HG02623 (cell line): Measurements from ENCODE around the gene CNBD2.
"Not testable (repeated sequence)": the region's sequence is repeated elsewhere in the genome, so short reads cannot be mapped to it uniquely, and the experiment has no call there.

ENCODE experiments used
- ATAC-seq: cut with Tn5 transposase; IDR thresholded peaks from one replicate; pipeline ENCODE4 v1.9.1; 2021; ENCODE audit warnings: moderate library complexity; ENCODE audit not compliant: unreplicated experiment

CNBD2 gene

DNA sequence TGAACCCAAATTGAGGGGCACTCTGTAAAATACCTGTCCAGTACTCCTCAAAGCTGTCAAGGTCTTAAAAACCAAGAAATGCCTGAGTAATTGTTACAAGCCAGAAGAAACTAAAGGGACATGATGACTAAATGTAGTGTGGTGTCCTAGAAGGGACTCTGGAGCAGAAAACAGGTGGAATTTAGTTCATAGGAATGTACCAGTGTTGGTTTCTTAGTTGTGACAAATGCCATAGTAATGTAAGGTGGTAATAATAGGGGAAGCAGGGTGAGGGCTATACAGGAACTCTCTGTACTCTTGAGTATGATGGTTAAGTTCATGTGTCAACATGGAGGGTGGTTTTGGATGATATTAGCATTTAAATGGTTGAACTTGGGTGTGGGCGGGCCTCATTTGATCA, 92.3 kb downstream of the CNBD2 start:
- no peak for ATAC-seq

DNA sequence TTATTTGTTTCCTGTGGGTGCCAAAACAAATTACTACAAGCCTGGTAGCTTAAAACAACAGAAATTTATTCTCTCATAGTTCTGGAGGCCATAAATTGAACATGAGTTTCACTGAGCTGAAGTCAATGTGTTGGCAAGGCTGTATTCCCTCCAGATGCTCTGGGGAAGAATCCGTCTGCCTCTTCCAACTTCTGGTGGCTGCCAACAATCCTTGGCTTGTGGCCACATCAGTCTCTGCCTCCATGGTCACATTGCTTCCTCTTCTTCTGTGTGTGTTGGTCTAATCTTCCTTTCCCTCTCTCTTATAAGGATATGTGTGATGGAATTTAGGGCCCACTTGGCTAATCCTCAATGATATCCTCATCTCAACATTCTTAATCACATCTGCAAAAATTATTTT, 93.4 kb downstream of the CNBD2 start:
- ATAC-seq = no peak

DNA sequence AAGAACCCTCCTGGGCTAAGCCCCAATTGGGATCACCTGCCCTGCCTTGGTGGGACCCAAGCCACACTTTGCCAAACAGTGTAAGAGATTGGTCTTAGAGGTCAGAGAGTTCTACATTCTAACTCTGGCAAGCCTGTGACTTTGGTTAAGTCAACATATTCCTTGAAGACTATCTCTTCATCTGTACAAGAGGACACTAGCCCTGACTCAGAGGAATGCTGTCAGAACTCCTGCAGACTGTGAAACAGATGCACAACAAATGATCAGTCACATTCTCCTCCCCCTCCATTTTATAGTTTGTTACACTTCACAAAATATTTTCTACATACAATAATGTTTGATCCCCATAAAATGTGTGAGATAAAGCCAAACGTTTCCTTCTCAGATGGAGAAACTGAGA, 94.4 kb downstream of the CNBD2 start:
- ATAC-seq = no peak

DNA sequence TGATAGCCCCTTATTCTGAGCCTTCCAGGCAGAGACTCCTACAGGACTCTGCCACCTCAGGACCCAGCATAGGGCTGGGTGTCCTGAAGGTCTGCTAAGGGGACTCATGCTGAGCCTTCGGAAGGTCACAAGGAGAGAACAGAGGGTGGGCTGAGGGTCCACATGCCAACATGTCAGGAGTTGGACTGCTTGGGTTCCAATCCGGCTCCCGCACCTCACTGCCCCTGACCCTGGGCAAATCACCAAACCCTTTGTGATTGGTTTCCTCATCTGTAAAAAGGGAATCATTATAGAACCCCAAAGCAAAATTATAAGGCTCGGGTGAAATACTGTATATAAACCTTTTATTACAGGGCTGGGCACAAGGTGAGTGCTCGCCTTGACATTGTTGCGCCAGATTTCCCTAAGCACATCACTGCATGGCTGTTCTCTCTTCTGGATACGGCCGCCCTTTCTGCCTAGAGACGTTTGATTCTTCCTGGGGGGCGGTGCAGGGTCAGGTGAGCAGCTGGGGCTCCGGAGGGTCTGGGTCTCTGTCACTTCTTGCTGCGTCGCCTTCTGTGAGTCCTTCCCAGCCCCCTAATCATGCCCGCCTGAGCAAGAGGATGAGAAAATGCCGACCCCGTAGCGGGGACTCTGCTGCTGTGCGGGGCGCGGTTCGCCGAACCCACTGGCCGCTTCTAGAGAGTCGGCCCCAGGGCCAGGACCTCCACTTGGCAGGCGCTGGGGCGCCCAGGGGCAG, 95.7 kb downstream of the CNBD2 start:
- no peak for ATAC-seq

DNA sequence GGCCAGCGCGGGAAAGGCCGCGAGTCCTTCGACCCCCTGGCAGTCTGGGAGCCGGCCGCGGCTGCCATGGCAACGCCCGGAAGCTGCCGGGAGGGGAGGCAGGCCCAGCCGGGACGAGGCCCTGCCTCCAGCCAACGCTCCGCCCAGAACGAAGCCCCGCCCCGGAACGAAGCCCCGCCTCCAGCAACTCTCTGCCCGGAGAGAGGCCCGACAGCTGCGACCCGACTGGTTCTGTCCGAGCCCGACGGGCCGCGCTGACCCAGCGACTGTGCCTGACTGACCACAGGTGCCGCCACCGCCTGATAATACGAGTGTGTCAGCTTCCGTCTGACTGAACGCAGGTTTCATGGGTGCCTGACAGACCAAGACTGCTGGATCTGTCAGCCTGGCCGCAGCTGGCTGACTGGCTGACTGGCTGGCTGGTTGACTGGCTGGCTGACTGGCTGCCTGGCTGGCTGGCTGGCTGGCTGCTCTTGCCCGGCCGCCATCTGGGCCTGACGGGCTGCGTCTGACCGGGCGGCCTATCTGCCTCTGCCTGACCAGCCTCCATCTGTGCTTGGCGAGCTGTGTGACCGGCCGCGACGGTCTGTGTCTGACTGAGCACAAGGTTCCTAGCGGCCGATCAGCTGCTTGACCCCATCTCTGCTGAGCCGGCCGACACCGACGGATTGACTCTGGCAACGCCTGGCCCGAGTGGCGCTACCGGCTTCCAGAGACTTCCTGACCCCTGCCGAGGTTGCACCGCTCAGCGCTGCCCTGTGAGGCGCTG, 96.5 kb downstream of the CNBD2 start:
- peak; percentile 81 for ATAC-seq

DNA sequence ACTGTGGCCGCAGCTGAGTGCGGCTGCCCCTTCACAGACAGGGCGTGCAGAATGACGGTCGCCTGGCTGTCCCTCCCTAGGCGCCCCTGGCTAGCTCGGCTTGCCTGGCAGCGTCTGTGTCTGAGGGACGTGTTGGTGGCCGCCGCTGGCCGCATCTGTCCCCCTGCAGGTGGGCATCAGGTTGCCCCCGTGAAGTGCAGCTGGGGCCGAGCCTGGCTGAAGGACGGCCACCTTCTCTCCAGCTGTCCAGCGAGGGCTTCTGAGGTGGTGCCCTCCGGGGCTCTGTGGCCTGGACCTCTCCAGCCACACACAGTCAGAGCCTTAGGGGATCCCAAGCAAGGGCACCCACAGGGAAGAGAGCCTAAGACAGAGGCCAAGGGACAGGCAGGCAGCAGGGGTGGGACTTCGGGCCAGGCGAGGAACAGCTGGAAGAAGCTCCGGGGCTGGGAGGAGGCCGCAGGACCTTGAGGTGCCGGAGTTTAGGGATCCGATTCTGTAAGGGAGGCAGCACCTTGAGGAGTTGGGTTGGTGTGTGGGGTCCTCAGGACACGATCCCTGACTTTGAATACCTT, 97.1 kb downstream of the CNBD2 start:
- ATAC-seq = no peak

DNA sequence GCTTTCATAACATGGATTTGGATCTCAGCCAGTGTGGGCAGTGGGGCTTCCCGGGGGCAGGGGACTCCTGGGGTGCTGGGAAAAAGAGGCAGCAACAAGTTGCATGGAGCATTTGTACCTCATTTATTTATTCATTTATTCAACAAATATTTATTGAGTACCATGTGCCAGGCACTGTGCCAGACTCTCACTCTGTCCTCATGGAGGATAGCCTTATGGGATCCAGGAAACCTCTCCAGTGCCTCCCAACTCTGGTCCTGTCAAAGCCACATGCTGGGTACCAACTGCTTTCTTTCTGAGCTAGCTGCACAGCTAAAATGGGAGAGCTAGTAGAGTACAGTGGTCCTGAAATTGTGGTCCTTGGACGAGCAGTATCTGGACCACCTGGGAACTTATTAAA, 98.4 kb downstream of the CNBD2 start:
- ATAC-seq = no peak

DNA sequence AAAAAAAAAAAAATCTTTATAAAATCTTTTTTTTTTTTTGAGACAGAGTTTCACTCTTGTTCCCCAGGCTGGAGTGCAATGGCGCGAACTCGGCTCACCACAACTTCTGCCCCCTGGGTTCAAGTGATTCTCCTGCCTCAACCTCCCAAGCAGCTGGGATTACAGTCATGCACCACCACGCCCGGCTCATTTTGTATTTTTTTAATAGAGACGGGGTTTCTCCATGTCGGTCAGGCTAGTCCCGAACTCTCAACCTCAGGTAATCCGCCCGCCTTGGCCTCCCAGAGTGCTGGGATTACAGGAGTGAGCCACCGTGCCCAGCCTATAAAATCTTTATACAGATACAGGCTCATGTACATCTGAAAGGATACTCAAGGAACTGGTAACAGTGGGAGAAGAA, 100.1 kb downstream of the CNBD2 start:
- ATAC-seq = not testable (repeated sequence)

DNA sequence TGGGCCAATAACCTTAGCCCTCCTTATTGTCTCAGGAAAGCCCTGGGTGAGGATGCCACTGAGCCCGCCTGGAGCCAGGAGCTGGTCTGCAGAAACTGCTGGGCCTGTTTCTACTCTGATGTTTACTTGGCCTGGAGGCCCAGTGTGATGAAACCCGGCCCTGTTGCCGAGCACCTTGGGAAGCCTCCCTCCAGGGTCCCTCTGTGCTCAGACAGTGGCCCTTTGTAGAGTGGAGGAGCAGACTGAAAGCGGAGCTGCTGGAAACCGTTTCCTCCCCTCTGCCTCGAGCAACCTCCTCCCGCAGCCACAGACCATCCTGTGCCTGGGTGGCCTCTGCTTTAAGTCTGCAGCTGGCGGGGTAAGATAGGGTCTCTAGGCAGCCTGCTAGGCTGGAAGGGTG, 102.1 kb downstream of the CNBD2 start:
- no peak for ATAC-seq

DNA sequence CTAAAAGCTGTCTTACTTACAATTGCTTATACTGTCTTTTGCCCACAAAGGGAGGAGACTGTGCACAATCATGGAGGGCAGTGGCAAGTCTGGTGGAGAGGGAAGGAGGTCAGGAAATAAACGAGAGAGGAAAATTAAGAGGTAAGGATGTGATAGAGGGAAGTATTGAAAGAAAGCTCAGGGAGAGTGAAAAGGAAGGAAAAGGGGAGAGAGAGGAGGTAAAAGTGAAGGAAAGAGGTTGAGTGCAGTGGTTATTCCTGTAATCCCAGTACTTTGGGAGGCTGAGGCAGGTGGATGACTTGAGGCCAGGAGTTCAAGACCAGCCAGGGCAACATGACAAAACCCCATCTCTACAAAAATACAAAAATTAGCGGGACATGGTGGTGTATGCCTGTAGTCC, 103.5 kb downstream of the CNBD2 start:
- no peak for ATAC-seq

DNA sequence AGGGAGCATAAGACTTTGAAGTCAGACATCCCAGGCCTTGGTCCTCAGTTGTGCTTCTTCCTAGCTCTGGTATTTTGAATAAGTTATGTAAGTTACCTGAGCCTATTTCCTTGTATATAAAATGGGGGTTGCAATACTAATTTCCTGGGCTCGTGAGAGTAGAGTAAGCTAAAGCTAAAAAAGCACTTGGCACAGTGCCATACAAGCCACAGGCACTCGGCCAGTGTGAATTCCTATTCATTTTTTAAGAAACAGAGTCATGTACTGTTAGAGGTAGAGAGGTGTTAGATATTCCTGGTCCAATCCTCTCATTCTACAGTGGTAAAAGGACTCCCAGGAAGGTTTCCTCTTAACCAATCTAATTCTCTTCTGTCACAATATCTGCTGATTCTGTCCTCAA, 106.6 kb downstream of the CNBD2 start:
- ATAC-seq = no peak

DNA sequence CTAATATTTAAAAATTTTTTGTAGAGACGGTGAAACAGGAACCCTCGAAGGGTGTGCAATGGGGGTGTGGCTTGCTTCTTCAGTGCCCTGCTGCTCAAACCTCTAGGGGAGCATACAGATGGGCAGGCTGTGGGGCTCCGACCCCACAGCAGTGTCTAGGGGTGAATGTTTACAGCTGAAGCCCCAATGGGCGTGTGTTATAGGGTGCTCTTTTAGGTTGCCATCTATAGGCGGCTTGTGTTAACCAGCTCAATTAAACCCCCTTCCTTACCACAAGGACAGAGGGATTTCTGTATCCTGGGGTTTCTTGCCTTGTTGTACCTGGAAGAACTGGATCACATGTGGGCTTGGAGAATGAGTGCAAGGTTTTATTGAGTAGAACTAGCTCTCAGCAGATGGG, 109.4 kb downstream of the CNBD2 start:
- ATAC-seq = not testable (repeated sequence)

DNA sequence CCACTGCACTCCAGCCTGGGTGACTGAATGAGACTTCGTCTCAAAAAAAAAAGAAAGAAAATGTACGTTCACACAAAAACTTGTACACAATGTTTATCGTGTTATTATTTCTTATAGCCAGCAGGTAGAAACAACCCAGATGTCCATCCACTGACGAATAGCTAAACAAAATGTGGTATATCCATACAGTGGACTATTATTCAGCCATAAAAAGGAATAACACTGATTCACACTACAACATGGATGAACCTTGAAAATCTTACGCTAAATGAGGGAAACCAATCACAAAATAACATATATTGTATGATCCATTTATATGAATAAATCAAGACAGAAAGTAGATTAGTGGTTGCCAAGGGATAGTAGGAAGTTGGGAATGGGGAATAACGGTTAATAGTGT, 111.1 kb downstream of the CNBD2 start:
- ATAC-seq = no peak

DNA sequence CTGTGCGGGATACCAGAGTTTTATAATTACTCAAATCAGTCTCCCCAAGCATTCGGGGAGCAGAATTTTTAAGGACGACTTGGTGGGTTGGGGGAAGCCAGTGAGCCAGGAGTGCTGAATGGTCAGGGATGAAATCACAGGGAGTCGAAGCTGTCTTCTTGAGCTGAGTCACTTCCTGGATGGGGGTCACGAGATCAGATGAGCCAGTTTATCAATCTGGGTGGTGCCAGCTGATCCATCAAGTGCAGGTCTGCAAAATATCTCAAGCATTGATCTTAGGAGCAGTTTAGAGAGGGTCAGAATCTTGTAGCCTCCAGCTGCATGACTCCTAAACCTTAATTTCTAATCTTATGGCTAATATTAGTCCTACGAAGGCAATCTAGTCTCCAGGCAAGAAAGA, 111.6 kb downstream of the CNBD2 start:
- not testable (repeated sequence) for ATAC-seq
